Stimulated activated CD4-positive, alpha-beta T cell treated with anti-CD3 and anti-CD28 coated beads, Interleukin-1b, Interleukin-23, amount 100 ng/mL, for 4 hours (primary cell): ENCODE measurements around the gene ATP6V1A.

Source experiments
- DNase-seq, 2 donors: peaks; one replicate each; pipeline ENCODE4 v3.0.0-alpha.2; 2020; ENCODE audit warnings: low read depth in 2 of 2

ATP6V1A gene

DNA sequence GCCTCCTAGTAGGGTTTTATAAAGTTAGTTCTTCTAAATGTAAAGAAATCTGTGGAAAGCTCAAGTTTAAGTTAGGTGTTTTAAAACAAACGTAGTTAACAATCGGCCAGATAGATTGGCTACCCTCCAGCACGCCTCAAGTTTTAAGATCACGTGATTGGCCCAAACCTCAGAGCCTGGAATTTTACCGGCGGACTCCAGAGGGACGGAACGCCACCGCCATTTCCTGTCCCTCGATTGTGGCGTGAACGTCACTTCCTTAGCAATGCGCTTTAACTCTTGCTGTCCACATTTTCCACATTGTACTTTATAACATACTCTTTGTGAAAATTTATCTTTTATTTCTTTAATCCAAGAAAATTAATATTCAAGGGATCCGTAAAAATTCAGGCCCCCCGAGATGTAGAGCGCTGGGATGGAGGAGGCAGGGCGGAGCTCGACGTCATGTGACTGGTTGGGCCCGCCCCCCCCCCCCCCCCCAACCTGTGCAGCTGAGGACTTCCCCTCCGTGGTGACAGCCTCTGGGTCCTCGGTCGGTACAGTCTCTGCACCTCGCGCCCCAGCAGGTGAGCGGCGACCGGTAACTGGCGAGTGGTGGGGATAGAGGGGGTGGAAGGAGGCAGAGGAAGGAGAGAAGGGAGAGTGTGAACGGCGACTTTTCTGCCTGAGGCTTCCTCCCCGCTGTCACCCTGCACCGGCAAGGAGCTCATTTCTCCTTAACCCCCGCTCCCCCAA, at the start of gene ATP6V1A:
Gene ATP6V1A (plus strand): TSS at position 488 of the 735 bp plus-strand sequence. CDS start 31,719 bp downstream, outside the sequence.
- DNase-seq = peak; percentile 59 to 67

DNA sequence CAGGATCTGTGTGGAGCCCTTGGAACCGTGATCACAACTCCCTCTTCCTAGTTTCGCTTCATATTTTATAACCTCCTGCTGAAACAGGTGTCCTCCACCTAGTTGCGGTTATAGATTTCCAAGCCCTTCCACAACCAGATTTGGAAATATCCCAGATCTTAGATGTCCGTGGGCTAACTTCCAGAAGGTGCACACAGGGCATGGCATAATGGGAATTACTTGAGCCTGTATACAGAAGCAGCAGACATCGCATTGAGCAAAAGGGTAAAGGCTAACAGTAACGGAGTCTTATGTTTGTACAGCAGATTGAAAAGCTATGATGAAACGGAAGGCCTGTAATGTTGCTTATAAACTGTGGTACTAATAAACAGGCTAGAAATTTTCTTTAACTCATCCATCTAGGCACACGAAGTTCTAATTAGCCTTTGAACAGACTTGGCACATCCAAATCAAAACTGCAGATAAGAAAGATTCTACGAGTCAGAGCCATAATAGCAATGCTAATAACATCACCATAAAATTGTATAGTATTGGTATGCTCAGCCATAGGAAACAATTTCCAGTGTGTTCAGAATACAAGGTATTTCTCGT, 49.2 kb upstream of the ATP6V1A start:
- DNase-seq = no peak

- no peak for DNase-seq
These were observed 48.6 kb upstream of the ATP6V1A start for GRCh38 chr3:113698213-113698742.

GRCh38 chr3:113698956-113699355, 47.9 kb upstream of the ATP6V1A start:
- DNase-seq = no peak

DNA sequence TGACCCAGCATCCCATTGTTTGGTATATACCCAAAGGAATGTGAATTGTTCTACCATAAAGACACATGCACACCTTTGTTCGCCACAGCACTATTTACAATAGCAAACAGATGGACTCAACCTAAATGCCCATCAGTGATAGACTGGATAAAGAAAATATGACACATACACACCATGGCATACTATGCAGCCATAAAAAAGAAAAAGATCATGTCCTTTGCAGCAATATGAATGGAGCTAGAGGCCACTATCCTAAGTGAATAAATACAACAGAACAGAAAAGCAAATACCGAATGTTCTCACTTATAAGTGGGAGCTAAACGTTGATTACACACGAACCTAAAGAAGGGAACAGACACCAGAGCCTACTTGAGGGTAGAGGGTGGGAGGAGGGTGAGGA, 39.0 kb upstream of the ATP6V1A start:
- DNase-seq = no peak

DNA sequence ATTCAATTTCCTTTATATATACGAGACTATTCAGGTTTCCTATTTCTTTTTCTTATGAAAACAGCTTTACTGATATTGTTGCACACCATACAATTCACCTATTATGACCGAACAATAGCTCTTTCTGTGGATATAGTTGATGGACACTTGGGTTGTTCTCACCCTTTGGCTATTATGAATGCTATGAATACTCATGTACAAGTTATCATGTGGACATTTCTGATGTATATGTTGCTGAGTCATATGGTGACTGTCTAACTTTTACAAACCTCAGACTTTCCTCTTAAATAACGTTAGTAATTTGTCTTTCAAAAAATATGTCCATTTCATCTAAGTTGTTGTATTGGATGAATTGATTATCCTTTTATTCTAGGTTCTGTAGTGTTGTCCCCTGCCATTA, 34.7 kb upstream of the ATP6V1A start:
- DNase-seq = no peak

- no peak for DNase-seq
These were observed 32.1 kb upstream of the ATP6V1A start for GRCh38 chr3:113714702-113715101.

GRCh38 chr3:113717308-113717707, 29.5 kb upstream of the ATP6V1A start:
- DNase-seq = no peak

- DNase-seq = no peak
These were observed 29.0 kb upstream of the ATP6V1A start for GRCh38 chr3:113717818-113718217.

- no peak for DNase-seq
These were observed 27.5 kb upstream of the ATP6V1A start for GRCh38 chr3:113719294-113719693.

GRCh38 chr3:113719758-113720157, 27.1 kb upstream of the ATP6V1A start:
- DNase-seq = no peak

GRCh38 chr3:113721636-113722035, 25.2 kb upstream of the ATP6V1A start:
- no peak for DNase-seq

GRCh38 chr3:113728661-113729060, 18.2 kb upstream of the ATP6V1A start:
- no peak for DNase-seq

- no peak for DNase-seq
These were observed 16.3 kb upstream of the ATP6V1A start for GRCh38 chr3:113730550-113730949.

DNA sequence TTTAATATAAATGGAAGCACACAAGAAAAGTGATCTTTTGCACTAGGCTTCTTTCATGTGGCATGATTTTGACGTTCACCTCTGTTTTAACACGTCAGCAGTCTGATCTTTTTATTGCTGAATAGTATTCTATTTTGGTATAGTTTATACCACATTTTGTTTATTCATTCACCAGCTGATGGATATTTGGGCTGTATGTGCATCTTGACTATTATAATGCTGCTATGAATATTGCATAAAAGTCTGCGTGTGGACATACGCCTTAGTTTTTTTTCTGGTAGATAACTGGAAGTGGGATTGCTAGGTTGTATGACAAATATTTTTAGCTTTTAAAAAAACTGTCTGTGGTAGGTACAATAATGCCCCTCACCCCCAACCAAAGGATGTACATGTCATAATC, 15.1 kb upstream of the ATP6V1A start:
- no peak for DNase-seq

GRCh38 chr3:113736548-113737089, 10.2 kb upstream of the ATP6V1A start:
- DNase-seq = peak in 1 of 2 donors; percentile 14

DNA sequence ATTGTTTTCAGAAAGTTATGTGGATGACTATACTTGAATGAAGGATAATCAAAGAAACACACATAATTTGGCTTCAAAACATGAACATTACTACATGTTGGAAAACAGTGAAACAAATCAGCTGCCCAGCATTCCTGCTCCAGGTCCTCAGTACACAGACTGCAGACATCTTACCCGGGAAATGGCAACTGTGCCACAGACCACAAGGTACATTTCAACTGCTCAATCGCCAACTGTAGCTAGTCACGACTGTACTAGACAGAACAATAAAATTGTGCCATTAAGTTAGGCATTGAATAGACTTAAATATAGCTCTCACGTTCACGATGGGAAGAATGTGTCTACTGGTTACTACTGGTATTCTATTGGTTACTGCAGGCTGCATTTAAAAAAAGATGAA, 5.7 kb upstream of the ATP6V1A start:
- no peak for DNase-seq

- no peak for DNase-seq
These were observed 5.2 kb upstream of the ATP6V1A start for GRCh38 chr3:113741620-113742019.

GRCh38 chr3:113743006-113743630, 3.7 kb upstream of the ATP6V1A start:
- no peak for DNase-seq

GRCh38 chr3:113744941-113745755, 1.7 kb upstream of the ATP6V1A start:
- peak; percentile 55 to 72 for DNase-seq

DNA sequence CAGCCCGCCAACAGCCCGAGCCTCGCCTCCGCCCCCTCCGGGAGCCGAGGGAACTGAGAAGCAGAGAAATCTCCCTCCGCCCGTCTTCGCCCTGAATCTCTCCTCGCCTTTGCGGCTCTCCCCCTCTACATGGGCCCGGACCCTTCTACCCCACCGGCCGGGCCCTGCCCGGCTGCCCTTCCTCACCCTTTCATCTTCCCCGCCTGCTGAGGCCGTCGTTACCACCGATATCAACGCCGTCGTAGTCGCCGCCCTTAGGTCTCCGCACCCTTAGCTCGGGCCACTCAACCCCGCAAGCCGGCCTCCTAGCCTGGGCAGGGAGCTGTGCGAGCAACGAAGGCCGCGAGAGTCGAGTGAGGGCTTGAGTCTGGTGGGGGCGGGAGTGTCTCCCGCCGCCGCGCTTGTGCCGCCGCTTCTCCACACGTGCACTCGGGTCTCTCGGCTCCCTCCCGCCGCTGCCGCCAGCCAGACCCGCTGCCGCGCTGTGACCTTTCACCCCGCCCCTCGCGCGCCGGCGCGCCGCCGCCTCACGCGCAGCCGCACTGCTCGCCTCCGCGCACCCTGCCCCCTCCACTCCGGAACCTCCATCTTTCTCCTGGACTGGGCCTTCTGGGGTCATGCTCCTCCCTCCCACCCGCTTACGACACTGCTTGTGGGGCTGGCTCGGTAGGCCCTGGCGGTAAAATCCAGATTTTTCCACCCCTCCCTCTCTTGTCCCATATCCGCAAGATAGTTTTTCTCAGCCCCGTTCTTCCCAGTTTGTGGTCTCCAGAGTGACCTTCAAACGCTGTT, 883 bp upstream of the ATP6V1A start, which contains the start of gene NAA50:
Gene NAA50 (minus strand): TSS at position 494 of the 792 bp plus-strand sequence. CDS start 300 bp downstream, at position 194.
- DNase-seq = peak; percentile 94
